HS-5 (cell line): ENCODE measurements around the gene GSC.
"Not testable (repeated sequence)": the region's sequence is repeated elsewhere in the genome, so short reads cannot be mapped to it uniquely, and the experiment has no call there.

Source experiments
- DNase-seq: peaks from one replicate; pipeline ENCODE4 v3.0.0-alpha.2; 2012; ENCODE audit warnings: low read depth

GSC gene

DNA sequence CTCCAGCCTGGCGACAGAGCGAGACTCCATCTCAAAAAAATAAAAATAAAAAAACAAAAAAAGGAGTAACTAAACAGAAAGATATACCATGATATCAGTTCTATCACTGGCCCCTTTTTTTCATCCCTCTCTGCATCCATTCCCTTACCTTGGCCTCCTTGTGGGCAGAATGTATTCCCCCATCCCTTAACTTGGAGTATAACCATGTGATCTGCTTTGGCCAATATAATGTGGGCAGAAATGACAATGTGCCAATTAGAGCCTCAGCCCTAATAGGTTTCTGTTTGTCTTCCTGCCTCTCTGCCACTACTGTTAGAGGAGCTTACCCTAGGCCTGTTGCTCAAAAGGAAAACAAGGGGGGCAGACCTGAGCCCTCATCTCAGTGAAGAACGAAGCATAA, 23.8 kb downstream of the GSC start:
- no peak for DNase-seq

DNA sequence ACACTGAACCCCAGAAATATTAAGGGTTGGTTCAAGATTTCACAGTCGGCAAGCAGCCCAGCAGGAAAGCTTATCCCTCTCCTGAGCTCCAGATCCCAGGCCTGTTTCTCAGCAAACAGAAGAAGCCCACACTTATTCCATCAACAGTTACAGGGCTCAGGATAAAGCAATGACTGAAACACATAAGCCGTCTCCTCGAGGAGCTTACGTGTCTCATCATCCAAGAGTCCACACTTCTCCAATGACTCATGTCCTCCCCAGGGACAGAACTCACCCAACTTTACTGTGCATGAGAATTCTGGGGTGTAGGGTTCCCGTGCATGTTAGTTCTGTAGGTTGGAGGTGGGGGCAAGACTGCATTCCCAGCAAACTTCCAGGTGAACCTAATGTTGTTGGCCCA, 31.2 kb downstream of the GSC start:
- peak; percentile 5 for DNase-seq

DNA sequence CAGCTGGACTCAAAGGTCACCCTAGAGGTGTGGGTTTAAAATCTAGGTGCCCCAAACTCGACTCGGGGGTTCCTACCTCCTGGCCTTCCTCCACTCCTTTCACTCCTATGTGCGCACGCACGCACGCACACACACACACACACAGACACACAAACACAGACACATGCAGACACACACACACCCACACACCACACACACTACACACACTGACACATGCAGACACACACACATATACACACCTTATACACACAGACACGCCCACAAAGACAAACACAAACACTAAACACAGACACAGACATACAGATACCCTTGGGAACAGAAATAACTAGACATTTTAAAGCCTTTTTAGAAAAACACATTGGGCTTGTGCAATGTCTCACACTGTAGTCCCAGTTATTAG, 31.8 kb downstream of the GSC start:
- no peak for DNase-seq

DNA sequence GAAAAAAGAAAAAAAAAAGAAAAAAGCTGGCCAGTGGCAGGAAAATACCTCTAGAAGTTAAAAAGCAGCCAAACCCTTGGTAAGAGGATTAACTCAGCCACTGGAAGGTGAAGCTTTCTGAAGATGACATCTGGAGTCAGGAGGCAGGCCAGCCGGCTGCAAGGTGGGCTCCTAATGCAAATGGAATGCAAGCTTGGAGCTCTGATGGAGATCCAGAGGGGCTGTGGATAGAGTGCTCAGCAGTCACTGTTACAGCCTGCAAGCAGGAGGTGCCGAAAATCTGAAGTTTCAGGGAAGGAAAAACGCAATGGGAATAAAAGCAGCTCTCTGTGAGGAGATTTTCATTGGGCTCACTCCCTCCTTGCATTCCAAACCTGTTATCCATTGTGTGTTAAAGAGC, 41.0 kb downstream of the GSC start:
- no peak for DNase-seq

DNA sequence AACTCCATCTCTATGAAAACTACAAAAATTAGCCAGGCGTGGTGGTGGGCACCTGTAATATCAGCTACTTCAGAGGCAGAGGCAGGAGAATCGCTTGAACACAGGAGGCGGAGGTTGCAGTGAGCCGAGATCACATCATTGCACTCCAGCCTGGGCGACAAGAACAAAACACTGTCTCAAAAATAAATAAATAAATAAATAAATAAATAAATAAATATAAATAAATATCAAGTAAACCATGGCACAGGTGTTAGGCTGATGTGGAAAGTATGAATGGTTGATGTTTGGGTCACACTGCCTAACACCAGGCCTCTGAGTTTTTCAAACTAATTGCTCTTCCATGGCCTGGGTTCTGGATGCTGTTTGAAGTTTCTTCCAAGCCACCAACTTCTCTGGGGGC, 41.5 kb downstream of the GSC start:
- DNase-seq = not testable (repeated sequence)

DNA sequence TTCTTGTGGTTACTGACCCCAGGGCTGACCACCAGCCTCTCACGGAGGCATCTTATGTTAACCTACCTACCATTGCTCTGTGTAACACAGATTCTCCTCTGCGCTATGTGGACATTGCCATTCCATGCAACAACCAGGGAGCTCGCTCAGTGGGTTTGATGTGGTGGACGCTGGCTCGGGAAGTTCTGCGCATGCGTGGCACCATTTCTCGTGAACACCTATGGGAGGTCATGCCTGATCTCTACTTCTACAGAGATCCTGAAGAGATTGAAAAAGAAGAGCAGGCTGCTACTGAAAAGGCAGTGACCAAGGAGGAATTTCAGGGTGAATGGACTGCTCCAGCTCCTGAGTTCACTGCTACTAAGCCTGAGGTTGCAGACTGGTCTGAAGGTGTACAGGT, 43.3 kb downstream of the GSC start:
- DNase-seq = not testable (repeated sequence)

DNA sequence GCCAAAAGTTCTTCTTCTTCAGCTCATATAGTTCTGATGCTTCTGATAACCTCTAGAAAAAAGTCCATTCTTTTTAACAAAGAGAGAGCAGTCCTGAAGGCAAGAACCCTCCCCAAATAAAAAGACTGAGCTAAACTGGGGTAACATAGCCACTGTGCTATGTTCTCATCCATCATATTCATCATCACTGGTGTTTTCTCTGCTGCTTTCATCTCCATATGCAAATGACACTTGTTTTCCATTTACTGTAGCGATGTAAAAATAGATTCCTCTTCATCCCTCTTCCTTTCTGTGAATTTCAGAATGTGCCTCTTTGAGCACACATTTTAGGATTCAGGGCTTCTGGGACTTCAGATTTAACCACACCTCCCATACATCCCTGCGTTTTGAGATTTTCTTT, 44.9 kb downstream of the GSC start:
- DNase-seq = no peak

DNA sequence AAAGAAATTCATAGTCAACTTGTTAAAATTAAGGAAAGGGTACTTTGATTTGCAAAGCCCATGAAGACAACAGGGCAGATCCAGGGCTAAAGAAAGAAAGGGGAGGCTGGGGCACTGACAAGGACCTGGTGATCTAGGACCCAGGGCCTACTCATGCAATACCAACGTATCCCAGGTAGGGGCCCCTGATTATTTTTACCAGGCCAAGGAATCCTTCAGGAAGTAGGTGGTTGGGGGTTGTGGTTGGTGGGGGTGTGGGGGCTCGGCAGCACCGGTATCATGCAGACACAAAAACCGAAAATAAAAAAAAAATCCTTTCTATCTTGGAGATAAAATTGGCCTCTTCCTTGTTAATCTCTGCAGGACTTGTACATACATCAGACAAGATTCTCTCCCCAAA, 47.5 kb downstream of the GSC start:
- DNase-seq = no peak
